Measurements from ENCODE around the gene TCN2. TPM values are rescaled to one million over a fixed set of nuclear protein-coding genes. Genes with fewer than 3 reads are reported as not detected.
"Not testable (repeated sequence)": the region's sequence is repeated elsewhere in the genome, so short reads cannot be mapped to it uniquely, and the experiment has no call there.

Gene TCN2
- total RNA-seq, 4 donors from 2014 or later: 17.3 to 248 (median 186) TPM

DNA sequence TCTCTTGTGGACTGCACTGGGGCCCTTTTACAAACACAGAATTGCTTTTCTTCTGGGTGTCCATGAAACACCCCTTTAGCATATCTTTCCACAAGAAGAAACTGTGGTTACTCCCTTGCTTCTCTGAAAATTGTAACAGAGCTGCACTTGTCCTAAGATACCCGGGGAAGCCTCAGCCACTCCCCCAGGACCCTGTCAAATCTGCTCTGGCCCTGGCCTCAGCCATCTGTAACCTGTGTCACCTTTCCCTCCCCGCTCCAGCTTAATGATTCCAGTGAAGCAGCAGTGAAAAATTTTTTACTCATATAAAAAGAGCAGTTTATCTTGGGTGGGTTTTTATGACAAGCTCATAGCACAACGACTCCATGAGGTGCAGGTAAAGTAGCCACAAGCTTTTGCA is 64.1 kb downstream of the TCN2 start:
- no peak overlapping the region for H3K27ac ChIP-seq
- no peak for TF ChIP-seq CTCF (IDR thresholded peaks at IDR 0.05)
- TF ChIP-seq POLR2A (IDR thresholded peaks at IDR 0.05): no peak
- no peaks in the 10 kb centered on the region for H3K27me3 ChIP-seq
- peaks cover 0 to 10% (median 3%) of the 10 kb centered on the region in 4 donors for H3K4me1 ChIP-seq
- no peaks in the 10 kb centered on the region for H3K9me3 ChIP-seq
- DNase-seq: no peak
- H3K4me3 ChIP-seq: no peak overlapping the region
- no peaks in the 10 kb centered on the region for H3K36me3 ChIP-seq

GRCh38 chr22:30673136-30673535 is 66.2 kb downstream of the TCN2 start:
- Histone ChIP-seq H3K4me3 (no peak overlapping the region), H3K4me1 (peaks cover 0 to 4% (median 2%) of the 10 kb centered on the region in 4 donors), H3K36me3 (no peaks in the 10 kb centered on the region), H3K27me3 (no peaks in the 10 kb centered on the region), H3K27ac (no peak overlapping the region), H3K9me3 (no peaks in the 10 kb centered on the region)
- no peak for DNase-seq
- TF ChIP-seq CTCF (IDR thresholded peaks at IDR 0.05) (no peak), POLR2A (IDR thresholded peaks at IDR 0.05) (no peak)

GRCh38 chr22:30674482-30674881 is 67.5 kb downstream of the TCN2 start:
- Histone ChIP-seq H3K4me3 (no peak overlapping the region), H3K27ac (no peak overlapping the region), H3K27me3 (no peaks in the 10 kb centered on the region), H3K4me1 (no peaks in the 10 kb centered on the region), H3K9me3 (no peaks in the 10 kb centered on the region), H3K36me3 (no peaks in the 10 kb centered on the region)
- TF ChIP-seq POLR2A (IDR thresholded peaks at IDR 0.05): no peak
- no peak for TF ChIP-seq CTCF (IDR thresholded peaks at IDR 0.05)
- no peak for DNase-seq

DNA sequence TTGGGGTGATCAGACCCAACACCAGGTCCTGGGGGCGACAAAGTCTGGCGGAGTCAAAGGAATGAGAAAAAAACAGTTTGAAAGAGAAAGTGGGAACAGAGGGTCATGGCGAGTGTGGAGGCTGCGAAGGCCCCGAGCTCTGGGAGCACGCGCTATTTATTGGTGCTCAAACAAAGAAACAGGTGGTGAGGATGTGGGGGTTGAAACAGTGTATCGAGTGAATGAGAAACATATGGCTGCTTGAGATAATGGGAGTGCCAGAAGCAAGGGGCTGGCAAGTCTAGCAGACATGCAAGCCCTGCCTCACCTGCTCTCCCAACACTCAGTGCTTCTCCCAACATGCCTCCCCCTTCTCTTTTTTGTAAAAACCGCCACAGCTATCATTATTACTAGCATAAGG is 68.5 kb downstream of the TCN2 start:
- TF ChIP-seq POLR2A (IDR thresholded peaks at IDR 0.05) (no peak), CTCF (IDR thresholded peaks at IDR 0.05) (no peak)
- DNase-seq: no peak
- Histone ChIP-seq H3K4me1 (no peaks in the 10 kb centered on the region), H3K27me3 (no peaks in the 10 kb centered on the region), H3K9me3 (no peaks in the 10 kb centered on the region), H3K27ac (no peak overlapping the region), H3K36me3 (no peaks in the 10 kb centered on the region), H3K4me3 (no peak overlapping the region)

DNA sequence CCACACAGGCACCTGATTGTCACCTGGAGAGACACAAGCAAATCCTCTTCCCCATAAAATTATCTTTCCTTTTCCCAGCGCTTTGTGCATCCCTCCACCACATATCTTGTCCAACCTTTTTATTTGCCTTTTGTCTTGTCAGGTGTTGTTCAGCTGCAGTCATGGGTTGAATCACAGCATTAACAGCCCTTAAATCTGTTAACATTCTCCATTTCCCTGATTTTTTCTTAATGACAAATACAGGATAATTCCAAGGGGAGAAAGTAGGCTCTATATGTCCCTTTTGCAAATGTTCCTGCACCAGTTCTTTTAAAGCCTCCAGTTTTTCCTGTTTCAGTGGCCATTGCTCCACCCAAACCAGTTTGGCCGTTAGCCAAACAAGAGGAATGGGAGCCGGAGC is 69.6 kb downstream of the TCN2 start:
- DNase-seq, H3K9me3 ChIP-seq, H3K27ac ChIP-seq, H3K36me3 ChIP-seq, H3K4me1 ChIP-seq, H3K27me3 ChIP-seq, H3K4me3 ChIP-seq: not testable (repeated sequence)

Other genes with a start within 250 kb of the TCN2 start
- gene RNF215, start 219.8 kb upstream of the TCN2 start, total RNA-seq: 10 to 100 TPM in 3 of 4 donors, 1 to 10 TPM in 1; 8.6 to 28.9 (median 13.0) TPM
- gene SEC14L2, start 210.2 kb upstream of the TCN2 start, total RNA-seq: 10 to 100 TPM in 3 of 4 donors, 1 to 10 TPM in 1; 3.3 to 53.6 (median 34.6) TPM
- gene MTFP1, start 181.4 kb upstream of the TCN2 start, total RNA-seq: 10 to 100 TPM; 12.4 to 24.7 (median 19.2) TPM
- not detected for gene SEC14L3, start 135.2 kb upstream of the TCN2 start, total RNA-seq
- not detected for gene SEC14L4, start 101.5 kb upstream of the TCN2 start, total RNA-seq
- under 1 TPM in 1 of 4 donors, not detected in 3; 0.27 TPM for gene SEC14L6, start 60.4 kb upstream of the TCN2 start, total RNA-seq
- 10 to 100 TPM; 19.0 to 98.5 (median 57.2) TPM for gene GAL3ST1, start 32.5 kb upstream of the TCN2 start, total RNA-seq
- gene PES1, start 15.3 kb upstream of the TCN2 start, total RNA-seq: 10 to 100 TPM; 28.4 to 49.5 (median 38.4) TPM
- 1 to 10 TPM; 1.7 to 9.9 (median 7.3) TPM for gene SLC35E4, start 28.6 kb downstream of the TCN2 start, total RNA-seq
- 10 to 100 TPM in 3 of 4 donors, 1 to 10 TPM in 1; 5.8 to 50.8 (median 40.2) TPM for gene DUSP18, start 60.7 kb downstream of the TCN2 start, total RNA-seq
- gene OSBP2, start 87.7 kb downstream of the TCN2 start, total RNA-seq: 1 to 10 TPM; 3.7 to 8.7 (median 4.7) TPM

All from Peyer's patch (tissue), 4 donors.